IMR-90 (cell line): Measurements from ENCODE around the gene PALB2. TPM values are rescaled to one million over a fixed set of nuclear protein-coding genes. Genes with fewer than 3 reads are reported as not detected.

ENCODE experiments used
- ATAC-seq: fragments of 200-7000 bp; cut with Tn5 transposase; 2 replicates; pipeline ENCODE4 v1.9.1; 2020; ENCODE audit warnings: low read depth, mild to moderate bottlenecking, moderate library complexity
- BruUV-seq: library from RNA; stranded (reverse); fragments of 400-500 nt; replicated peaks from 2 replicates; lab custom pipeline; 2021; lab: Mats Ljungman, UMichigan
- CTCF ChIA-PET: fragments of 300-600 bp; formaldehyde crosslinking; extraction: SDS; loops from one replicate; lab custom pipeline; 2021; ENCODE audit warnings: antibody characterized with exemption; lab: Yijun Ruan, JAX
- POLR2A ChIA-PET: fragments of 300-600 bp; sonication (Branson Sonifier 250); formaldehyde crosslinking; loops from one replicate; lab custom pipeline; 2022; ENCODE audit warnings: antibody characterized with exemption; ENCODE audit not compliant: unreplicated experiment; lab: Charles Lee
- DNase-seq: peaks from one replicate; pipeline ENCODE4 v3.0.0; 2013
- H2AFZ ChIP-seq: replicated peaks from 2 replicates; pipeline ENCODE3; 2013; ENCODE audit warnings: low read length, mild to moderate bottlenecking; ENCODE audit not compliant: poor library complexity
- H2AK5ac ChIP-seq: 2 replicates; pipeline ENCODE4 v1.6.1; 2013; ENCODE audit warnings: low read depth, low read length, inconsistent platforms
- H2AK9ac ChIP-seq: replicated peaks from 2 replicates; pipeline ENCODE3; 2013; ENCODE audit warnings: mild to moderate bottlenecking, low read depth, low read length, moderate library complexity; ENCODE audit not compliant: poor library complexity
- H2BK120ac ChIP-seq: 2 replicates; pipeline ENCODE4 v1.6.1; 2013; ENCODE audit warnings: low read depth, low read length, inconsistent platforms
- H2BK15ac ChIP-seq: 3 replicates; pipeline ENCODE4 v1.6.1; 2013; ENCODE audit warnings: low read depth, low read length, inconsistent platforms
- H2BK20ac ChIP-seq: 2 replicates; pipeline ENCODE4 v1.6.1; 2013; ENCODE audit warnings: low read depth, mild to moderate bottlenecking, inconsistent platforms, low read length, moderate library complexity
- H2BK5ac ChIP-seq: 2 replicates; pipeline ENCODE4 v1.6.1; 2013; ENCODE audit warnings: mild to moderate bottlenecking, low read depth, low read length, inconsistent platforms; ENCODE audit not compliant: poor library complexity, severe bottlenecking
- H3K14ac ChIP-seq: replicated peaks from 2 replicates; pipeline ENCODE4 v1.6.1; 2013; ENCODE audit warnings: low read depth, low read length, inconsistent platforms
- H3K18ac ChIP-seq: 2 replicates; pipeline ENCODE4 v1.6.1; 2013; ENCODE audit warnings: low read depth, low read length, control low read depth
- H3K23ac ChIP-seq: 2 replicates; pipeline ENCODE4 v1.6.1; 2013; ENCODE audit warnings: low read depth, low read length, inconsistent platforms
- H3K27ac ChIP-seq: 2 replicates; pipeline ENCODE4 v1.5.1; 2013; ENCODE audit warnings: mild to moderate bottlenecking, control low read depth, low read length; ENCODE audit not compliant: insufficient read depth
- H3K27me3 ChIP-seq: 2 replicates; pipeline ENCODE4 v1.6.1; 2013; ENCODE audit warnings: low read length; ENCODE audit not compliant: control insufficient read depth, insufficient read depth
- H3K36me3 ChIP-seq: 2 replicates; pipeline ENCODE4 v1.6.1; 2013; ENCODE audit warnings: low read length, mixed read lengths; ENCODE audit not compliant: control insufficient read depth, insufficient read depth
- H3K4ac ChIP-seq: 2 replicates; pipeline ENCODE4 v1.6.1; 2013; ENCODE audit warnings: low read depth, low read length, inconsistent platforms
- H3K4me1 ChIP-seq: 2 replicates; pipeline ENCODE4 v1.6.1; 2013; ENCODE audit warnings: low read length, mixed read lengths; ENCODE audit not compliant: control insufficient read depth, insufficient read depth
- H3K4me2 ChIP-seq: 2 replicates; pipeline ENCODE4 v1.6.1; 2013; ENCODE audit warnings: low read depth, mild to moderate bottlenecking, control low read depth, low read length, moderate library complexity
- H3K4me3 ChIP-seq: 2 replicates; pipeline ENCODE4 v1.5.1; 2013; ENCODE audit warnings: low read depth, mild to moderate bottlenecking, control low read depth, low read length, moderate library complexity; ENCODE audit not compliant: insufficient read depth
- H3K56ac ChIP-seq: 2 replicates; pipeline ENCODE4 v1.6.1; 2013; ENCODE audit warnings: low read length, inconsistent platforms; ENCODE audit not compliant: insufficient read depth; ENCODE audit errors: extremely low read depth
- H3K79me1 ChIP-seq, 2 experiments: 2 replicates each; pipeline ENCODE4 v1.6.1; 2013; ENCODE audit warnings: low read length in 2 of 2, inconsistent platforms in 1 of 2, low read depth in 1 of 2
- H3K9ac ChIP-seq: 2 replicates; pipeline ENCODE4 v1.6.1; 2013; ENCODE audit warnings: low read depth, low read length, control low read depth
- H3K9me1 ChIP-seq: 2 replicates; pipeline ENCODE4 v1.6.1; 2013; ENCODE audit warnings: low read length, inconsistent platforms; ENCODE audit not compliant: insufficient read depth
- H3K9me3 ChIP-seq: 2 replicates; pipeline ENCODE4 v1.6.1; 2013; ENCODE audit warnings: low read length; ENCODE audit not compliant: control insufficient read depth, insufficient read depth
- H4K20me1 ChIP-seq: 2 replicates; pipeline ENCODE4 v1.6.1; 2013; ENCODE audit warnings: low read length, inconsistent platforms; ENCODE audit not compliant: insufficient read depth
- H4K5ac ChIP-seq: 2 replicates; pipeline ENCODE4 v1.6.1; 2013; ENCODE audit warnings: mild to moderate bottlenecking, low read depth, low read length, control low read depth
- H4K8ac ChIP-seq, 2 experiments: 2 replicates each; pipeline ENCODE4 v1.6.1; 2013; ENCODE audit warnings: low read depth in 2 of 2, low read length in 2 of 2, control low read depth in 1 of 2, inconsistent platforms in 1 of 2
- H4K91ac ChIP-seq: 2 replicates; pipeline ENCODE4 v1.6.1; 2013; ENCODE audit warnings: low read depth, low read length, inconsistent platforms; ENCODE audit not compliant: insufficient read depth
- BHLHE40 ChIP-seq: fragments of 150-350 bp; IDR thresholded peaks from 2 replicates; pipeline ENCODE4 v1.6.1; 2016; ENCODE audit warnings: mild to moderate bottlenecking, low read depth, low read length
- MAFK ChIP-seq: IDR thresholded peaks from 2 replicates; pipeline ENCODE4 v1.6.1; 2012; ENCODE audit warnings: low read depth, low read length, improper control_type of control experiment
- MAZ ChIP-seq: IDR thresholded peaks from 2 replicates; pipeline ENCODE4 v1.6.1; 2012; ENCODE audit warnings: low read depth, mild to moderate bottlenecking, low read length, improper control_type of control experiment, moderate library complexity, borderline replicate concordance
- RCOR1 ChIP-seq: IDR thresholded peaks from 2 replicates; pipeline ENCODE4 v1.6.1; 2012; ENCODE audit warnings: mild to moderate bottlenecking, low read length, improper control_type of control experiment; ENCODE audit not compliant: insufficient replicate concordance
- WGBS, 2 experiments: methylation state at CpG; one replicate each; pipeline versions ENCODE4 v1.1.5 to v1.1.7; 2013; ENCODE audit warnings: missing lambda C conversion rate in 2 of 2; ENCODE audit not compliant: insufficient read length in 1 of 2; ENCODE audit errors: extremely low coverage in 2 of 2; 5-methylcytosine and 5-hydroxymethylcytosine counted together
- dilution Hi-C: fragments of 300-500 bp; cut with HindIII; formaldehyde crosslinking; loops from one replicate; pipeline ENCODE4 v1.14.3; 2018; ENCODE audit warnings: low sequenced_read_pairs; ENCODE audit not compliant: unreplicated experiment
- in situ Hi-C: fragments of 300-500 bp; cut with MboI; formaldehyde crosslinking; loops from 3 replicates; pipeline ENCODE4 v1.14.3; 2019; ENCODE audit warnings: low sequenced_read_pairs, inconsistent platforms, mixed read lengths
- intact Hi-C: fragments of 100-400 bp; cut with micrococcal nuclease; formaldehyde crosslinking; loops from 2 replicates; pipeline ENCODE4 v1.10.0; 2022
- polyA plus RNA-seq, 3 experiments: library from polyadenylated mRNA; depleted of rRNA; stranded (reverse); fragments of >200 nt; gene quantifications; 2 replicates each; pipeline ENCODE4 v1.2.3, GENCODE V29; 2012; ENCODE audit warnings: low replicate concordance in 1 of 3
- total RNA-seq: library from RNA; depleted of rRNA; stranded (reverse); fragments of >200 nt; gene quantifications from 2 replicates; pipeline ENCODE4 v1.2.3, GENCODE V29; 2012
- TF ChIP-seq, protein P1 (sequence below): fragments of 150-350 bp; IDR thresholded peaks from 2 replicates; pipeline ENCODE4 v1.6.1; 2016; ENCODE audit warnings: low read depth, mild to moderate bottlenecking, low read length, moderate library complexity, borderline replicate concordance

The PALB2 gene
- total and polyA plus RNA-seq, 2 of the 4 experiments (the other 2 are of a cell fraction) = 4.1 to 8.6 TPM

GRCh38 chr16:23563186-23563585 is 77.9 kb downstream of the PALB2 start (continued):
- no peak for TF ChIP-seq MAZ

GRCh38 chr16:23562505-23562904 is 78.6 kb downstream of the PALB2 start:
- ATAC-seq = no peak
- ChIA-PET POLR2A (no interaction called here), CTCF (no interaction called here)
- H2BK5ac ChIP-seq = no peak overlapping the region
- H3K27ac ChIP-seq = no peak overlapping the region
- H2BK15ac ChIP-seq = no peak overlapping the region
- H3K4ac ChIP-seq = no peak overlapping the region
- no peak overlapping the region for H3K9ac ChIP-seq
- H4K91ac ChIP-seq = no peak overlapping the region
- no peaks in the 10 kb centered on the region for H3K4me1 ChIP-seq
- no peak overlapping the region for H3K14ac ChIP-seq
- H2AK5ac ChIP-seq = no peak overlapping the region
- peaks cover 11% of the 10 kb centered on the region; the same call in 1 of the 2 replicates for H4K20me1 ChIP-seq
- no peak overlapping the region for H4K5ac ChIP-seq
- H3K9me1 ChIP-seq = 0 out of 2 replicates have a peak, but pooled peaks cover 3% of the 10 kb centered on the region
- TF ChIP-seq, protein P1, sequence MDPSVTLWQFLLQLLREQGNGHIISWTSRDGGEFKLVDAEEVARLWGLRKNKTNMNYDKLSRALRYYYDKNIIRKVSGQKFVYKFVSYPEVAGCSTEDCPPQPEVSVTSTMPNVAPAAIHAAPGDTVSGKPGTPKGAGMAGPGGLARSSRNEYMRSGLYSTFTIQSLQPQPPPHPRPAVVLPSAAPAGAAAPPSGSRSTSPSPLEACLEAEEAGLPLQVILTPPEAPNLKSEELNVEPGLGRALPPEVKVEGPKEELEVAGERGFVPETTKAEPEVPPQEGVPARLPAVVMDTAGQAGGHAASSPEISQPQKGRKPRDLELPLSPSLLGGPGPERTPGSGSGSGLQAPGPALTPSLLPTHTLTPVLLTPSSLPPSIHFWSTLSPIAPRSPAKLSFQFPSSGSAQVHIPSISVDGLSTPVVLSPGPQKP = no peak
- TF ChIP-seq BHLHE40 (no peak), RCOR1 (no peak), MAFK (no peak)
- no peak overlapping the region for H3K56ac ChIP-seq
- in situ Hi-C loops (no loop called here), intact Hi-C loops (no loop called here), dilution Hi-C loops (no loop called here)
- no peak overlapping the region for H4K8ac ChIP-seq
- 86% methylated on average over 4 of the region's 13 CpGs; no CpG with 5 or more reads in 1 of the 2 experiments for WGBS, 2 experiments
- no peak overlapping the region for H3K18ac ChIP-seq
- no peaks in the 10 kb centered on the region for H3K9me3 ChIP-seq
- peaks cover 69% of the 10 kb centered on the region for H3K36me3 ChIP-seq
- no peak overlapping the region for H2BK20ac ChIP-seq
- H3K79me1 ChIP-seq = peaks cover 47 to 51% of the 10 kb centered on the region in 2 experiments
- DNase-seq = no peak
- no TSS peak for BruUV-seq
- H3K27me3 ChIP-seq = no peaks in the 10 kb centered on the region
- no peak overlapping the region for H3K4me3 ChIP-seq
- H2BK120ac ChIP-seq = no peak overlapping the region
- no peak overlapping the region for H3K4me2 ChIP-seq
- H3K23ac ChIP-seq = no peak overlapping the region
- H2AK9ac ChIP-seq = no peak overlapping the region
- no peak overlapping the region for H2AFZ ChIP-seq
